ENCODE data around the gene TTLL6. TPM values are rescaled to one million over a fixed set of nuclear protein-coding genes. Genes with fewer than 3 reads are reported as not detected.

Gene TTLL6
- total and polyA plus RNA-seq, 2 of the 8 experiments (the other 6 are each of a cell fraction or from before 2014, with no cell fraction given) = 2.6 to 4.3 TPM

DNA sequence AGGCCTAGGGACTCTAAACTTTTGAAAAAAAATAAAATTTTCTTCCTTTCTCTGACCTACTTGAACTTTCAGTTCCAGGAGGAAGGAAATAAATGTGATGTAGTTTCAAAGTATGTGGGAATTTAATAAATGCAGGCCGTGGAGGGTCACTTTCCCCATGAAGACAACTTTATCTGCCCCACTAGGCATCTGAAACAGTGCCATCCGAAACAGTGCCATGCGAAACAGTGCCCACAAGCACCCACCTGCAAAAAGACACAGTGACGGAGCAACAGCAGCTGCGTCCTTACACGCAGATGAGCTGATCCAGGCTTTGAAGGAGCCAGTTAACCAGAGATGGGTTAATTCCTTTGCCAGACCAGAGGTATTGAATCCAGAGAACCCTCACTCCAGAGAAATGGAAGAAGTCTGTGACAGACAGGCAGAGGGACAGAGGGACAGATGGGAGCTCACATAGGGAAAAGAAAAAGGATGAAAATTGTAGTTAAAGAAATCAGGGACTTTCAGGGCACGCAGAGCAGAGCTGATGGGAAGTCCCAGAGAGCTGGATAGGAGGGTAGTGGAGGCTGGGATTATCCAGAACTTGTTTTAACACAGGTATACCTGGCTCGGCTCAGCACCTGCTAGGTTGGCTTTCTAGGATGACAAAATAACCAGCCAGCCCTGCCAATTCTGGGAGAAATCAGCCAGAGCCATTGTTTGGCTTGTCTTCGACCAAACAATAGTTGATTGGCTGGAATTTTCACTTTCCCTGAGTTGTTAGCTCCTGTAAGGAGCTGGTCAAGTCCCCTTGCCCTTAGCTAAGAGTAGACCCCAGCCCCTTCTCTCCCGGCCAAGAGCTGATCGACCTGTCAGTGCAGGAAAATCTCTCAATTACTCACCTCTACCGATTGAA is 71.4 kb downstream of the TTLL6 start (continued):
- TF ChIP-seq, protein P1, sequence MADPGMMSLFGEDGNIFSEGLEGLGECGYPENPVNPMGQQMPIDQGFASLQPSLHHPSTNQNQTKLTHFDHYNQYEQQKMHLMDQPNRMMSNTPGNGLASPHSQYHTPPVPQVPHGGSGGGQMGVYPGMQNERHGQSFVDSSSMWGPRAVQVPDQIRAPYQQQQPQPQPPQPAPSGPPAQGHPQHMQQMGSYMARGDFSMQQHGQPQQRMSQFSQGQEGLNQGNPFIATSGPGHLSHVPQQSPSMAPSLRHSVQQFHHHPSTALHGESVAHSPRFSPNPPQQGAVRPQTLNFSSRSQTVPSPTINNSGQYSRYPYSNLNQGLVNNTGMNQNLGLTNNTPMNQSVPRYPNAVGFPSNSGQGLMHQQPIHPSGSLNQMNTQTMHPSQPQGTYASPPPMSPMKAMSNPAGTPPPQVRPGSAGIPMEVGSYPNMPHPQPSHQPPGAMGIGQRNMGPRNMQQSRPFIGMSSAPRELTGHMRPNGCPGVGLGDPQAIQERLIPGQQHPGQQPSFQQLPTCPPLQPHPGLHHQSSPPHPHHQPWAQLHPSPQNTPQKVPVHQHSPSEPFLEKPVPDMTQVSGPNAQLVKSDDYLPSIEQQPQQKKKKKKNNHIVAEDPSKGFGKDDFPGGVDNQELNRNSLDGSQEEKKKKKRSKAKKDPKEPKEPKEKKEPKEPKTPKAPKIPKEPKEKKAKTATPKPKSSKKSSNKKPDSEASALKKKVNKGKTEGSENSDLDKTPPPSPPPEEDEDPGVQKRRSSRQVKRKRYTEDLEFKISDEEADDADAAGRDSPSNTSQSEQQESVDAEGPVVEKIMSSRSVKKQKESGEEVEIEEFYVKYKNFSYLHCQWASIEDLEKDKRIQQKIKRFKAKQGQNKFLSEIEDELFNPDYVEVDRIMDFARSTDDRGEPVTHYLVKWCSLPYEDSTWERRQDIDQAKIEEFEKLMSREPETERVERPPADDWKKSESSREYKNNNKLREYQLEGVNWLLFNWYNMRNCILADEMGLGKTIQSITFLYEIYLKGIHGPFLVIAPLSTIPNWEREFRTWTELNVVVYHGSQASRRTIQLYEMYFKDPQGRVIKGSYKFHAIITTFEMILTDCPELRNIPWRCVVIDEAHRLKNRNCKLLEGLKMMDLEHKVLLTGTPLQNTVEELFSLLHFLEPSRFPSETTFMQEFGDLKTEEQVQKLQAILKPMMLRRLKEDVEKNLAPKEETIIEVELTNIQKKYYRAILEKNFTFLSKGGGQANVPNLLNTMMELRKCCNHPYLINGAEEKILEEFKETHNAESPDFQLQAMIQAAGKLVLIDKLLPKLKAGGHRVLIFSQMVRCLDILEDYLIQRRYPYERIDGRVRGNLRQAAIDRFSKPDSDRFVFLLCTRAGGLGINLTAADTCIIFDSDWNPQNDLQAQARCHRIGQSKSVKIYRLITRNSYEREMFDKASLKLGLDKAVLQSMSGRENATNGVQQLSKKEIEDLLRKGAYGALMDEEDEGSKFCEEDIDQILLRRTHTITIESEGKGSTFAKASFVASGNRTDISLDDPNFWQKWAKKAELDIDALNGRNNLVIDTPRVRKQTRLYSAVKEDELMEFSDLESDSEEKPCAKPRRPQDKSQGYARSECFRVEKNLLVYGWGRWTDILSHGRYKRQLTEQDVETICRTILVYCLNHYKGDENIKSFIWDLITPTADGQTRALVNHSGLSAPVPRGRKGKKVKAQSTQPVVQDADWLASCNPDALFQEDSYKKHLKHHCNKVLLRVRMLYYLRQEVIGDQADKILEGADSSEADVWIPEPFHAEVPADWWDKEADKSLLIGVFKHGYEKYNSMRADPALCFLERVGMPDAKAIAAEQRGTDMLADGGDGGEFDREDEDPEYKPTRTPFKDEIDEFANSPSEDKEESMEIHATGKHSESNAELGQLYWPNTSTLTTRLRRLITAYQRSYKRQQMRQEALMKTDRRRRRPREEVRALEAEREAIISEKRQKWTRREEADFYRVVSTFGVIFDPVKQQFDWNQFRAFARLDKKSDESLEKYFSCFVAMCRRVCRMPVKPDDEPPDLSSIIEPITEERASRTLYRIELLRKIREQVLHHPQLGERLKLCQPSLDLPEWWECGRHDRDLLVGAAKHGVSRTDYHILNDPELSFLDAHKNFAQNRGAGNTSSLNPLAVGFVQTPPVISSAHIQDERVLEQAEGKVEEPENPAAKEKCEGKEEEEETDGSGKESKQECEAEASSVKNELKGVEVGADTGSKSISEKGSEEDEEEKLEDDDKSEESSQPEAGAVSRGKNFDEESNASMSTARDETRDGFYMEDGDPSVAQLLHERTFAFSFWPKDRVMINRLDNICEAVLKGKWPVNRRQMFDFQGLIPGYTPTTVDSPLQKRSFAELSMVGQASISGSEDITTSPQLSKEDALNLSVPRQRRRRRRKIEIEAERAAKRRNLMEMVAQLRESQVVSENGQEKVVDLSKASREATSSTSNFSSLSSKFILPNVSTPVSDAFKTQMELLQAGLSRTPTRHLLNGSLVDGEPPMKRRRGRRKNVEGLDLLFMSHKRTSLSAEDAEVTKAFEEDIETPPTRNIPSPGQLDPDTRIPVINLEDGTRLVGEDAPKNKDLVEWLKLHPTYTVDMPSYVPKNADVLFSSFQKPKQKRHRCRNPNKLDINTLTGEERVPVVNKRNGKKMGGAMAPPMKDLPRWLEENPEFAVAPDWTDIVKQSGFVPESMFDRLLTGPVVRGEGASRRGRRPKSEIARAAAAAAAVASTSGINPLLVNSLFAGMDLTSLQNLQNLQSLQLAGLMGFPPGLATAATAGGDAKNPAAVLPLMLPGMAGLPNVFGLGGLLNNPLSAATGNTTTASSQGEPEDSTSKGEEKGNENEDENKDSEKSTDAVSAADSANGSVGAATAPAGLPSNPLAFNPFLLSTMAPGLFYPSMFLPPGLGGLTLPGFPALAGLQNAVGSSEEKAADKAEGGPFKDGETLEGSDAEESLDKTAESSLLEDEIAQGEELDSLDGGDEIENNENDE (IDR thresholded peaks at IDR 0.05; ENCODE audit: insufficient replicate concordance, low read length) = no peak
- TF ChIP-seq, protein P2, sequence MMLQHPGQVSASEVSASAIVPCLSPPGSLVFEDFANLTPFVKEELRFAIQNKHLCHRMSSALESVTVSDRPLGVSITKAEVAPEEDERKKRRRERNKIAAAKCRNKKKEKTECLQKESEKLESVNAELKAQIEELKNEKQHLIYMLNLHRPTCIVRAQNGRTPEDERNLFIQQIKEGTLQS (IDR thresholded peaks at IDR 0.05; ENCODE audit: insufficient read depth, low read depth, low read length) = no peak
- TF ChIP-seq EZH2 (IDR thresholded peaks at IDR 0.05; ENCODE audit: low read depth, low read length, severe bottlenecking) (peak; percentile 63), CHD2 (IDR thresholded peaks at IDR 0.05; ENCODE audit: low read length) (no peak), CTCF (IDR thresholded peaks at IDR 0.05; ENCODE audit: control extremely low read depth in 1 of 3, insufficient read depth in 1 of 3, low read depth in 1 of 3, low read length in 3 of 3) (no peak)
